ENCODE results near the gene RSPRY1. TPM values are rescaled to one million over a fixed set of nuclear protein-coding genes. Genes with fewer than 3 reads are reported as not detected.
"Not testable (repeated sequence)": the region's sequence is repeated elsewhere in the genome, so short reads cannot be mapped to it uniquely, and the experiment has no call there.

The RSPRY1 gene
- total RNA-seq, 1 donor from 2014 or later: 63.7 TPM

GRCh38 chr16:57196753-57197152 lies 10.6 kb downstream of the RSPRY1 start:
- Mint-ChIP-seq H3K4me3 (ENCODE audit: low read depth) (no peak overlapping the region), H3K36me3 (ENCODE audit: insufficient read depth) (peaks cover 1% of the 10 kb centered on the region), H3K9me3 (ENCODE audit: low read depth) (no peaks in the 10 kb centered on the region), H3K27me3 (no peaks in the 10 kb centered on the region), H3K4me1 (ENCODE audit: low read depth) (peaks cover 24% of the 10 kb centered on the region), H3K27ac (peak overlapping the region; percentile 30)
- TF ChIP-seq CTCF (IDR thresholded peaks at IDR 0.05; ENCODE audit: unreplicated experiment): no peak
- DNase-seq (ENCODE audit: low spot score, unreplicated experiment): no peak

- not testable (repeated sequence) for H3K27me3 Mint-ChIP-seq; H3K9me3 Mint-ChIP-seq (ENCODE audit: low read depth); H3K27ac Mint-ChIP-seq; DNase-seq (ENCODE audit: low spot score, unreplicated experiment); H3K4me3 Mint-ChIP-seq (ENCODE audit: low read depth)
- peaks cover 10% of the 10 kb centered on the region for H3K36me3 Mint-ChIP-seq (ENCODE audit: insufficient read depth)
- H3K4me1 Mint-ChIP-seq (ENCODE audit: low read depth): peaks cover 12% of the 10 kb centered on the region
Observed at GRCh38 chr16:57200321-57200720, 14.2 kb downstream of the RSPRY1 start.

- not testable (repeated sequence) for H3K4me3 Mint-ChIP-seq (ENCODE audit: low read depth); H3K27ac Mint-ChIP-seq; H3K27me3 Mint-ChIP-seq; DNase-seq (ENCODE audit: low spot score, unreplicated experiment); H3K9me3 Mint-ChIP-seq (ENCODE audit: low read depth)
- Mint-ChIP-seq H3K4me1 (ENCODE audit: low read depth) (peaks cover 12% of the 10 kb centered on the region), H3K36me3 (ENCODE audit: insufficient read depth) (peaks cover 12% of the 10 kb centered on the region)
Observed at GRCh38 chr16:57200926-57201325, 14.8 kb downstream of the RSPRY1 start.

GRCh38 chr16:57202095-57202886 lies 16.2 kb downstream of the RSPRY1 start:
- no peak for TF ChIP-seq CTCF (IDR thresholded peaks at IDR 0.05; ENCODE audit: unreplicated experiment)

GRCh38 chr16:57203451-57203850 lies 17.3 kb downstream of the RSPRY1 start:
- DNase-seq (ENCODE audit: low spot score, unreplicated experiment): no peak
- H3K27me3 Mint-ChIP-seq: no peaks in the 10 kb centered on the region
- H3K4me1 Mint-ChIP-seq (ENCODE audit: low read depth): no peaks in the 10 kb centered on the region
- no peaks in the 10 kb centered on the region for H3K9me3 Mint-ChIP-seq (ENCODE audit: low read depth)
- H3K36me3 Mint-ChIP-seq (ENCODE audit: insufficient read depth): peaks cover 16% of the 10 kb centered on the region
- peak overlapping the region; percentile 8 for H3K27ac Mint-ChIP-seq
- TF ChIP-seq CTCF (IDR thresholded peaks at IDR 0.05; ENCODE audit: unreplicated experiment): no peak
- H3K4me3 Mint-ChIP-seq (ENCODE audit: low read depth): no peak overlapping the region

More at GRCh38 chr16:57202095-57202886, 16.2 kb downstream of the RSPRY1 start:
- Mint-ChIP-seq H3K4me3 (ENCODE audit: low read depth) (no peak overlapping the region), H3K27ac (peak overlapping the region; percentile 77), H3K9me3 (ENCODE audit: low read depth) (no peaks in the 10 kb centered on the region), H3K36me3 (ENCODE audit: insufficient read depth) (peaks cover 11% of the 10 kb centered on the region), H3K4me1 (ENCODE audit: low read depth) (no peaks in the 10 kb centered on the region), H3K27me3 (no peaks in the 10 kb centered on the region)
- DNase-seq (ENCODE audit: low spot score, unreplicated experiment): no peak

GRCh38 chr16:57204675-57205074 lies 18.5 kb downstream of the RSPRY1 start:
- H3K36me3 Mint-ChIP-seq (ENCODE audit: insufficient read depth): peaks cover 22% of the 10 kb centered on the region
- H3K4me3 Mint-ChIP-seq (ENCODE audit: low read depth): no peak overlapping the region
- no peaks in the 10 kb centered on the region for H3K27me3 Mint-ChIP-seq
- H3K27ac Mint-ChIP-seq: no peak overlapping the region
- no peaks in the 10 kb centered on the region for H3K4me1 Mint-ChIP-seq (ENCODE audit: low read depth)
- no peaks in the 10 kb centered on the region for H3K9me3 Mint-ChIP-seq (ENCODE audit: low read depth)
- DNase-seq (ENCODE audit: low spot score, unreplicated experiment): no peak
- TF ChIP-seq CTCF (IDR thresholded peaks at IDR 0.05; ENCODE audit: unreplicated experiment): peak; percentile 30
